SK-N-MC (cell line): ENCODE measurements around the gene LRP1-AS.

Experiments used
- EZH2 ChIP-seq: fragments of 200-600 bp; sonication (generic); IDR thresholded peaks from one replicate; pipeline ENCODE4 v1.6.1; 2017; ENCODE audit warnings: antibody characterized with exemption
- FOXP2 ChIP-seq: optimal IDR thresholded peaks from 2 replicates; pipeline ENCODE3; 2011; ENCODE audit warnings: mild to moderate bottlenecking, moderate library complexity; ENCODE audit not compliant: insufficient read depth; ENCODE audit errors: extremely low read length, control extremely low read depth
- POLR2AphosphoS5 ChIP-seq: IDR thresholded peaks from 2 replicates; pipeline ENCODE4 v1.6.1; 2012; ENCODE audit warnings: mild to moderate bottlenecking, low read depth, low read length, borderline replicate concordance

GRCh38 chr12:57191410-57191809 is 44.0 kb upstream of the LRP1-AS start:
- no peak for TF ChIP-seq POLR2AphosphoS5
- no peak for TF ChIP-seq EZH2
- TF ChIP-seq FOXP2 = no peak
